Activated CD4-positive, alpha-beta memory T cell treated with anti-CD3 and anti-CD28 coated beads, Interleukin-2, amount 10 ng/mL, durations not matched to agents 7 days and 5 days (primary cell): Measurements from ENCODE around the gene RRP9. TPM values are rescaled to one million over a fixed set of nuclear protein-coding genes. Genes with fewer than 3 reads are reported as not detected.

Experiments used
- CTCF ChIA-PET: fragments of 350-600 bp; sonication (Branson Sonifier 250); formaldehyde crosslinking; loops from one replicate; lab custom pipeline; 2021; ENCODE audit warnings: antibody characterized with exemption, inconsistent platforms; lab: Charles Lee
- POLR2A ChIA-PET: fragments of 350-600 bp; sonication (Branson Sonifier 250); formaldehyde crosslinking; loops from one replicate; lab custom pipeline; 2021; ENCODE audit warnings: antibody characterized with exemption; lab: Charles Lee
- DNase-seq: peaks from one replicate; pipeline ENCODE4 v3.0.0-alpha.2; 2020
- H3K27ac Mint-ChIP-seq: one replicate; pipeline ENCODE4 v1.8.0; 2021; ENCODE audit warnings: mild to moderate bottlenecking, mixed read lengths
- H3K27me3 Mint-ChIP-seq: one replicate; pipeline ENCODE4 v1.8.0; 2021; ENCODE audit warnings: mixed read lengths
- H3K36me3 Mint-ChIP-seq: one replicate; pipeline ENCODE4 v1.8.0; 2021; ENCODE audit warnings: low read depth, mixed read lengths
- H3K4me1 Mint-ChIP-seq: one replicate; pipeline ENCODE4 v1.8.0; 2021; ENCODE audit warnings: mixed read lengths
- H3K4me3 Mint-ChIP-seq: one replicate; pipeline ENCODE4 v1.8.0; 2021; ENCODE audit warnings: mild to moderate bottlenecking, mixed read lengths
- H3K9me3 Mint-ChIP-seq: one replicate; pipeline ENCODE4 v1.8.0; 2021; ENCODE audit warnings: mixed read lengths
- total RNA-seq, 2 experiments: library from RNA; stranded (reverse); gene quantifications; one replicate each; pipeline ENCODE4 v1.2.3, GENCODE V29; 2021

Gene RRP9
- total RNA-seq, 2 experiments from 2014 or later = 16.8 to 17.5 TPM

GRCh38 chr3:51961011-51961410 lies 19.3 kb upstream of the RRP9 start:
- DNase-seq = no peak
- H3K9me3 Mint-ChIP-seq = no peaks in the 10 kb centered on the region
- H3K36me3 Mint-ChIP-seq = peaks cover 3% of the 10 kb centered on the region
- POLR2A ChIA-PET = no interaction called here
- peaks cover 19% of the 10 kb centered on the region for H3K27me3 Mint-ChIP-seq
- CTCF ChIA-PET = interaction anchor here (1.0 kb wide), 1 partner anchor 40 kb away, joined by 3 read pairs; no protein-coding TSS in a partner anchor
- H3K4me1 Mint-ChIP-seq = peaks cover 14% of the 10 kb centered on the region
- H3K4me3 Mint-ChIP-seq = no peak overlapping the region
- H3K27ac Mint-ChIP-seq = no peak overlapping the region

- CTCF ChIA-PET = no interaction called here
- Mint-ChIP-seq H3K36me3 (peaks cover 3% of the 10 kb centered on the region), H3K4me1 (peaks cover 9% of the 10 kb centered on the region), H3K4me3 (no peak overlapping the region), H3K27me3 (peaks cover 19% of the 10 kb centered on the region), H3K27ac (no peak overlapping the region), H3K9me3 (no peaks in the 10 kb centered on the region)
- DNase-seq = no peak
- POLR2A ChIA-PET = no interaction called here
Measured at GRCh38 chr3:51960386-51960785, 18.7 kb upstream of the RRP9 start.

DNA sequence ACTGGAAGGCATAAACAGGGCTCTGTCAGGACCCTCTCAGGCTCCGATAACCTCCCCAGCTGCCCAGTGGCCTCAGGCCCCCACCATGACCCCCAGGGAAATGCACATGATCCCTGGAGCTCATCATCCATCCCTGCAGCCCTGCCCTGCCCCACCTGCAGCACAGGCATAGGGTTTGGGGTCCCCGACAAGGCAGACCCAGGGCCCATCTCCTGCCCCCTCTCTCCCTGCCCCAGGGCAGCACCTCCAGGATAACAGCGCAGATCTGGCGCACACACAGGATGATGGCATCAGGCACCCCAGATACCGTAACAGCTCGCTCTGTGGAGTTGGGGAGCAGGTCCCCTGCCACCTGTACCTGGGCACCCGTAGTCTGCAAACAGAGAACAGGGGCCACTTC lies 17.9 kb upstream of the RRP9 start:
- Mint-ChIP-seq H3K27me3 (peaks cover 22% of the 10 kb centered on the region), H3K4me3 (no peak overlapping the region), H3K9me3 (no peaks in the 10 kb centered on the region), H3K4me1 (peaks cover 7% of the 10 kb centered on the region), H3K27ac (no peak overlapping the region), H3K36me3 (peaks cover 3% of the 10 kb centered on the region)
- ChIA-PET POLR2A (interaction anchor here (1.3 kb wide), 1 partner anchor 17 kb away, joined by 3 read pairs; no protein-coding TSS in a partner anchor), CTCF (no interaction called here)
- no peak for DNase-seq

GRCh38 chr3:51958603-51959521 lies 17.2 kb upstream of the RRP9 start:
- H3K4me3 Mint-ChIP-seq = no peak overlapping the region
- H3K27me3 Mint-ChIP-seq = peaks cover 29% of the 10 kb centered on the region
- ChIA-PET POLR2A (interaction anchor here (1.3 kb wide), 2 partner anchors 16 to 24 kb away, joined by 3 read pairs; no protein-coding TSS in a partner anchor), CTCF (interaction anchor here (1.2 kb wide), 1 partner anchor 15 kb away, joined by 4 read pairs; the partner anchor contains the start of gene ABHD14B)
- H3K27ac Mint-ChIP-seq = no peak overlapping the region
- H3K9me3 Mint-ChIP-seq = no peaks in the 10 kb centered on the region
- H3K36me3 Mint-ChIP-seq = peaks cover 3% of the 10 kb centered on the region
- H3K4me1 Mint-ChIP-seq = peaks cover 7% of the 10 kb centered on the region
- no peak for DNase-seq

- Mint-ChIP-seq H3K36me3 (peaks cover 3% of the 10 kb centered on the region), H3K27me3 (peaks cover 37% of the 10 kb centered on the region), H3K4me3 (no peak overlapping the region), H3K9me3 (no peaks in the 10 kb centered on the region), H3K4me1 (peaks cover 7% of the 10 kb centered on the region), H3K27ac (no peak overlapping the region)
- ChIA-PET POLR2A (interaction anchor here (0.9 to 1.3 kb wide), 2 partner anchors 25 to 197 kb away, joined by 3 read pairs; partner anchors contain the start of gene POC1A), CTCF (interaction anchor here (0.8 to 1.2 kb wide), 3 partner anchors 15 to 16 kb away, joined by 3 to 4 read pairs (median 3); partner anchors contain the start of genes ABHD14B and RRP9)
- no peak for DNase-seq
Measured at GRCh38 chr3:51957520-51958205, 16.0 kb upstream of the RRP9 start.

GRCh38 chr3:51955893-51956770 lies 14.4 kb upstream of the RRP9 start:
- Mint-ChIP-seq H3K4me1 (peaks cover 7% of the 10 kb centered on the region), H3K27me3 (peaks cover 35% of the 10 kb centered on the region), H3K9me3 (no peaks in the 10 kb centered on the region), H3K36me3 (peaks cover 3% of the 10 kb centered on the region), H3K4me3 (no peak overlapping the region), H3K27ac (no peak overlapping the region)
- CTCF ChIA-PET = no interaction called here
- peak; percentile 33 for DNase-seq
- POLR2A ChIA-PET = interaction anchor here (1.0 kb wide), 1 partner anchor 14 kb away, joined by 3 read pairs; the partner anchor contains the start of genes PARP3 and RRP9

- Mint-ChIP-seq H3K27me3 (peaks cover 35% of the 10 kb centered on the region), H3K4me1 (peaks cover 7% of the 10 kb centered on the region), H3K4me3 (no peak within 1 kb of the TSS), H3K9me3 (no peaks in the 10 kb centered on the region), H3K27ac (no peak within 1 kb of the TSS), H3K36me3 (peaks cover 3% of the 10 kb centered on the region)
- CTCF ChIA-PET = no interaction called here
- DNase-seq = no peak
- POLR2A ChIA-PET = interaction anchor here (0.9 to 1.1 kb wide), 2 partner anchors 9 to 10 kb away, joined by 3 to 4 read pairs; no protein-coding TSS in a partner anchor
Measured at GRCh38 chr3:51955175-51955892, 13.6 kb upstream of the RRP9 start, which contains the start of gene GPR62. Gene GPR62, plus strand, starts transcription at chr3:51955381. Its CDS starts 272 bp downstream, at chr3:51955653.

DNA sequence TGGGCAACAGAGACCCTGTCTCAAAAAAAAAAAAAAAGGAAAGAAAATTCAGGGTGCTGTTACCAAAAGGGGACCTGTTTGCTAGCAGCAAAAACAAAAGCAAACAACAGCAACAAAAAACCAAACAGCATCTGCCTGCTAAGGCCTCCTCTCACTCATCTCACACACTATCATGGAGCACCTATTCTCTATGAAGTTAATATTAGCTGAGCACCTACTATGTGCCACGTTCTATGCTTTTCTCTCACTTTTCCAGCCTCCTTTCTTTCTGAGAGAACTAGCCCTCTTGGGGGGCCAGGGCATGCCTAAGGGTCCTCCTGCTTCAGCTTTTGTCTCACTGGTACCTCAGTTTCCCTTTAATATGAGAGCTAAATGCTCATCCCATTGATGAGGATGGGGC lies 13.0 kb upstream of the RRP9 start:
- CTCF ChIA-PET = interaction anchor here (1.9 kb wide), 1 partner anchor 19 kb away, joined by 7 read pairs; the partner anchor contains the start of gene ABHD14B
- no peak overlapping the region for H3K4me3 Mint-ChIP-seq
- POLR2A ChIA-PET = interaction anchor here (0.9 to 1.9 kb wide), 4 partner anchors 8 to 41 kb away, joined by 3 to 5 read pairs (median 4); partner anchors contain the start of gene RPL29
- H3K27ac Mint-ChIP-seq = no peak overlapping the region
- no peak for DNase-seq
- peaks cover 35% of the 10 kb centered on the region for H3K27me3 Mint-ChIP-seq
- peaks cover 3% of the 10 kb centered on the region for H3K36me3 Mint-ChIP-seq
- no peaks in the 10 kb centered on the region for H3K9me3 Mint-ChIP-seq
- H3K4me1 Mint-ChIP-seq = peaks cover 7% of the 10 kb centered on the region

GRCh38 chr3:51954105-51954504 lies 12.4 kb upstream of the RRP9 start:
- Mint-ChIP-seq H3K4me1 (peaks cover 7% of the 10 kb centered on the region), H3K4me3 (no peak overlapping the region), H3K9me3 (no peaks in the 10 kb centered on the region), H3K27me3 (peaks cover 35% of the 10 kb centered on the region), H3K36me3 (peaks cover 3% of the 10 kb centered on the region), H3K27ac (no peak overlapping the region)
- ChIA-PET POLR2A (interaction anchor here (1.1 to 1.9 kb wide), 4 partner anchors 8 to 42 kb away, joined by 3 to 5 read pairs (median 4); partner anchors contain the start of gene RPL29), CTCF (interaction anchor here (0.5 to 1.9 kb wide), 2 partner anchors 20 to 1267 kb away, joined by 4 to 7 read pairs; partner anchors contain the start of gene ABHD14B)
- DNase-seq = no peak

GRCh38 chr3:51953445-51953844 lies 11.7 kb upstream of the RRP9 start:
- ChIA-PET POLR2A (interaction anchor here (1.2 to 1.9 kb wide), 3 partner anchors 9 to 43 kb away, joined by 3 to 5 read pairs (median 4); partner anchors contain the start of gene RPL29), CTCF (interaction anchor here (1.1 to 1.9 kb wide), 2 partner anchors 20 to 100 kb away, joined by 3 to 7 read pairs; partner anchors contain the start of gene ABHD14B)
- Mint-ChIP-seq H3K4me3 (no peak overlapping the region), H3K9me3 (no peaks in the 10 kb centered on the region), H3K4me1 (peaks cover 7% of the 10 kb centered on the region), H3K27me3 (peaks cover 35% of the 10 kb centered on the region), H3K27ac (no peak overlapping the region), H3K36me3 (peaks cover 3% of the 10 kb centered on the region)
- no peak for DNase-seq

GRCh38 chr3:51950899-51951298 lies 9.2 kb upstream of the RRP9 start:
- Mint-ChIP-seq H3K4me3 (no peak overlapping the region), H3K36me3 (no peaks in the 10 kb centered on the region), H3K4me1 (peaks cover 2% of the 10 kb centered on the region), H3K9me3 (no peaks in the 10 kb centered on the region), H3K27ac (no peak overlapping the region), H3K27me3 (peaks cover 29% of the 10 kb centered on the region)
- DNase-seq = no peak
- CTCF ChIA-PET = interaction anchor here (1.7 kb wide), 1 partner anchor 8 kb away, joined by 8 read pairs; the partner anchor contains the start of gene PARP3
- POLR2A ChIA-PET = no interaction called here
